ENCODE measurements around the gene NPFFR1.

- TF ChIP-seq, protein P1, sequence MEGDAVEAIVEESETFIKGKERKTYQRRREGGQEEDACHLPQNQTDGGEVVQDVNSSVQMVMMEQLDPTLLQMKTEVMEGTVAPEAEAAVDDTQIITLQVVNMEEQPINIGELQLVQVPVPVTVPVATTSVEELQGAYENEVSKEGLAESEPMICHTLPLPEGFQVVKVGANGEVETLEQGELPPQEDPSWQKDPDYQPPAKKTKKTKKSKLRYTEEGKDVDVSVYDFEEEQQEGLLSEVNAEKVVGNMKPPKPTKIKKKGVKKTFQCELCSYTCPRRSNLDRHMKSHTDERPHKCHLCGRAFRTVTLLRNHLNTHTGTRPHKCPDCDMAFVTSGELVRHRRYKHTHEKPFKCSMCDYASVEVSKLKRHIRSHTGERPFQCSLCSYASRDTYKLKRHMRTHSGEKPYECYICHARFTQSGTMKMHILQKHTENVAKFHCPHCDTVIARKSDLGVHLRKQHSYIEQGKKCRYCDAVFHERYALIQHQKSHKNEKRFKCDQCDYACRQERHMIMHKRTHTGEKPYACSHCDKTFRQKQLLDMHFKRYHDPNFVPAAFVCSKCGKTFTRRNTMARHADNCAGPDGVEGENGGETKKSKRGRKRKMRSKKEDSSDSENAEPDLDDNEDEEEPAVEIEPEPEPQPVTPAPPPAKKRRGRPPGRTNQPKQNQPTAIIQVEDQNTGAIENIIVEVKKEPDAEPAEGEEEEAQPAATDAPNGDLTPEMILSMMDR (tag by site-specific recombination; IDR thresholded peaks at IDR 0.05) = no peak
- TF ChIP-seq ZBTB1 (tag by site-specific recombination; IDR thresholded peaks at IDR 0.05) (no peak), ZBTB7A (tag by site-specific recombination; IDR thresholded peaks at IDR 0.05; ENCODE audit: low read depth) (no peak), SETDB1 (IDR thresholded peaks at IDR 0.05; ENCODE audit: insufficient read length, low read length) (no peak), ZNF274 (IDR thresholded peaks at IDR 0.05; ENCODE audit: low read length) (no peak), ZNF274 (tag by site-specific recombination; IDR thresholded peaks at IDR 0.05; ENCODE audit: borderline replicate concordance) (no peak), ZNF555 (tag by site-specific recombination; conservative IDR thresholded peaks at IDR 0.05) (no peak), TSHZ1 (tag by site-specific recombination; IDR thresholded peaks at IDR 0.05; ENCODE audit: borderline replicate concordance) (no peak), YY2 (tag by site-specific recombination; IDR thresholded peaks at IDR 0.05) (no peak)
- TF ChIP-seq, protein P2, sequence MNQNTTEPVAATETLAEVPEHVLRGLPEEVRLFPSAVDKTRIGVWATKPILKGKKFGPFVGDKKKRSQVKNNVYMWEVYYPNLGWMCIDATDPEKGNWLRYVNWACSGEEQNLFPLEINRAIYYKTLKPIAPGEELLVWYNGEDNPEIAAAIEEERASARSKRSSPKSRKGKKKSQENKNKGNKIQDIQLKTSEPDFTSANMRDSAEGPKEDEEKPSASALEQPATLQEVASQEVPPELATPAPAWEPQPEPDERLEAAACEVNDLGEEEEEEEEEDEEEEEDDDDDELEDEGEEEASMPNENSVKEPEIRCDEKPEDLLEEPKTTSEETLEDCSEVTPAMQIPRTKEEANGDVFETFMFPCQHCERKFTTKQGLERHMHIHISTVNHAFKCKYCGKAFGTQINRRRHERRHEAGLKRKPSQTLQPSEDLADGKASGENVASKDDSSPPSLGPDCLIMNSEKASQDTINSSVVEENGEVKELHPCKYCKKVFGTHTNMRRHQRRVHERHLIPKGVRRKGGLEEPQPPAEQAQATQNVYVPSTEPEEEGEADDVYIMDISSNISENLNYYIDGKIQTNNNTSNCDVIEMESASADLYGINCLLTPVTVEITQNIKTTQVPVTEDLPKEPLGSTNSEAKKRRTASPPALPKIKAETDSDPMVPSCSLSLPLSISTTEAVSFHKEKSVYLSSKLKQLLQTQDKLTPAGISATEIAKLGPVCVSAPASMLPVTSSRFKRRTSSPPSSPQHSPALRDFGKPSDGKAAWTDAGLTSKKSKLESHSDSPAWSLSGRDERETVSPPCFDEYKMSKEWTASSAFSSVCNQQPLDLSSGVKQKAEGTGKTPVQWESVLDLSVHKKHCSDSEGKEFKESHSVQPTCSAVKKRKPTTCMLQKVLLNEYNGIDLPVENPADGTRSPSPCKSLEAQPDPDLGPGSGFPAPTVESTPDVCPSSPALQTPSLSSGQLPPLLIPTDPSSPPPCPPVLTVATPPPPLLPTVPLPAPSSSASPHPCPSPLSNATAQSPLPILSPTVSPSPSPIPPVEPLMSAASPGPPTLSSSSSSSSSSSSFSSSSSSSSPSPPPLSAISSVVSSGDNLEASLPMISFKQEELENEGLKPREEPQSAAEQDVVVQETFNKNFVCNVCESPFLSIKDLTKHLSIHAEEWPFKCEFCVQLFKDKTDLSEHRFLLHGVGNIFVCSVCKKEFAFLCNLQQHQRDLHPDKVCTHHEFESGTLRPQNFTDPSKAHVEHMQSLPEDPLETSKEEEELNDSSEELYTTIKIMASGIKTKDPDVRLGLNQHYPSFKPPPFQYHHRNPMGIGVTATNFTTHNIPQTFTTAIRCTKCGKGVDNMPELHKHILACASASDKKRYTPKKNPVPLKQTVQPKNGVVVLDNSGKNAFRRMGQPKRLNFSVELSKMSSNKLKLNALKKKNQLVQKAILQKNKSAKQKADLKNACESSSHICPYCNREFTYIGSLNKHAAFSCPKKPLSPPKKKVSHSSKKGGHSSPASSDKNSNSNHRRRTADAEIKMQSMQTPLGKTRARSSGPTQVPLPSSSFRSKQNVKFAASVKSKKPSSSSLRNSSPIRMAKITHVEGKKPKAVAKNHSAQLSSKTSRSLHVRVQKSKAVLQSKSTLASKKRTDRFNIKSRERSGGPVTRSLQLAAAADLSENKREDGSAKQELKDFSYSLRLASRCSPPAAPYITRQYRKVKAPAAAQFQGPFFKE (tag by site-specific recombination; IDR thresholded peaks at IDR 0.05; ENCODE audit: borderline replicate concordance) = no peak
- TF ChIP-seq, protein P3, sequence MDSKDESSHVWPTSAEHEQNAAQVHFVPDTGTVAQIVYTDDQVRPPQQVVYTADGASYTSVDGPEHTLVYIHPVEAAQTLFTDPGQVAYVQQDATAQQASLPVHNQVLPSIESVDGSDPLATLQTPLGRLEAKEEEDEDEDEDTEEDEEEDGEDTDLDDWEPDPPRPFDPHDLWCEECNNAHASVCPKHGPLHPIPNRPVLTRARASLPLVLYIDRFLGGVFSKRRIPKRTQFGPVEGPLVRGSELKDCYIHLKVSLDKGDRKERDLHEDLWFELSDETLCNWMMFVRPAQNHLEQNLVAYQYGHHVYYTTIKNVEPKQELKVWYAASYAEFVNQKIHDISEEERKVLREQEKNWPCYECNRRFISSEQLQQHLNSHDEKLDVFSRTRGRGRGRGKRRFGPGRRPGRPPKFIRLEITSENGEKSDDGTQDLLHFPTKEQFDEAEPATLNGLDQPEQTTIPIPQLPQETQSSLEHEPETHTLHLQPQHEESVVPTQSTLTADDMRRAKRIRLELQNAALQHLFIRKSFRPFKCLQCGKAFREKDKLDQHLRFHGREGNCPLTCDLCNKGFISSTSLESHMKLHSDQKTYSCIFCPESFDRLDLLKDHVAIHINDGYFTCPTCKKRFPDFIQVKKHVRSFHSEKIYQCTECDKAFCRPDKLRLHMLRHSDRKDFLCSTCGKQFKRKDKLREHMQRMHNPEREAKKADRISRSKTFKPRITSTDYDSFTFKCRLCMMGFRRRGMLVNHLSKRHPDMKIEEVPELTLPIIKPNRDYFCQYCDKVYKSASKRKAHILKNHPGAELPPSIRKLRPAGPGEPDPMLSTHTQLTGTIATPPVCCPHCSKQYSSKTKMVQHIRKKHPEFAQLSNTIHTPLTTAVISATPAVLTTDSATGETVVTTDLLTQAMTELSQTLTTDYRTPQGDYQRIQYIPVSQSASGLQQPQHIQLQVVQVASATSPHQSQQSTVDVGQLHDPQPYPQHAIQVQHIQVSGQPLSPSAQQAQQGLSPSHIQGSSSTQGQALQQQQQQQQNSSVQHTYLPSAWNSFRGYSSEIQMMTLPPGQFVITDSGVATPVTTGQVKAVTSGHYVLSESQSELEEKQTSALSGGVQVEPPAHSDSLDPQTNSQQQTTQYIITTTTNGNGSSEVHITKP (tag by site-specific recombination; IDR thresholded peaks at IDR 0.05) = no peak
- TF ChIP-seq, protein P4, sequence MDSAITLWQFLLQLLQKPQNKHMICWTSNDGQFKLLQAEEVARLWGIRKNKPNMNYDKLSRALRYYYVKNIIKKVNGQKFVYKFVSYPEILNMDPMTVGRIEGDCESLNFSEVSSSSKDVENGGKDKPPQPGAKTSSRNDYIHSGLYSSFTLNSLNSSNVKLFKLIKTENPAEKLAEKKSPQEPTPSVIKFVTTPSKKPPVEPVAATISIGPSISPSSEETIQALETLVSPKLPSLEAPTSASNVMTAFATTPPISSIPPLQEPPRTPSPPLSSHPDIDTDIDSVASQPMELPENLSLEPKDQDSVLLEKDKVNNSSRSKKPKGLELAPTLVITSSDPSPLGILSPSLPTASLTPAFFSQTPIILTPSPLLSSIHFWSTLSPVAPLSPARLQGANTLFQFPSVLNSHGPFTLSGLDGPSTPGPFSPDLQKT (IDR thresholded peaks at IDR 0.05; ENCODE audit: borderline replicate concordance, low read depth, low read length) = no peak
- TF ChIP-seq, protein P5, sequence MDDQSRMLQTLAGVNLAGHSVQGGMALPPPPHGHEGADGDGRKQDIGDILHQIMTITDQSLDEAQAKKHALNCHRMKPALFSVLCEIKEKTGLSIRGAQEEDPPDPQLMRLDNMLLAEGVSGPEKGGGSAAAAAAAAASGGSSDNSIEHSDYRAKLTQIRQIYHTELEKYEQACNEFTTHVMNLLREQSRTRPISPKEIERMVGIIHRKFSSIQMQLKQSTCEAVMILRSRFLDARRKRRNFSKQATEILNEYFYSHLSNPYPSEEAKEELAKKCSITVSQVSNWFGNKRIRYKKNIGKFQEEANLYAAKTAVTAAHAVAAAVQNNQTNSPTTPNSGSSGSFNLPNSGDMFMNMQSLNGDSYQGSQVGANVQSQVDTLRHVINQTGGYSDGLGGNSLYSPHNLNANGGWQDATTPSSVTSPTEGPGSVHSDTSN (CRISPR knock-in tag; IDR thresholded peaks at IDR 0.05) = no peak
- TF ChIP-seq, protein P6, sequence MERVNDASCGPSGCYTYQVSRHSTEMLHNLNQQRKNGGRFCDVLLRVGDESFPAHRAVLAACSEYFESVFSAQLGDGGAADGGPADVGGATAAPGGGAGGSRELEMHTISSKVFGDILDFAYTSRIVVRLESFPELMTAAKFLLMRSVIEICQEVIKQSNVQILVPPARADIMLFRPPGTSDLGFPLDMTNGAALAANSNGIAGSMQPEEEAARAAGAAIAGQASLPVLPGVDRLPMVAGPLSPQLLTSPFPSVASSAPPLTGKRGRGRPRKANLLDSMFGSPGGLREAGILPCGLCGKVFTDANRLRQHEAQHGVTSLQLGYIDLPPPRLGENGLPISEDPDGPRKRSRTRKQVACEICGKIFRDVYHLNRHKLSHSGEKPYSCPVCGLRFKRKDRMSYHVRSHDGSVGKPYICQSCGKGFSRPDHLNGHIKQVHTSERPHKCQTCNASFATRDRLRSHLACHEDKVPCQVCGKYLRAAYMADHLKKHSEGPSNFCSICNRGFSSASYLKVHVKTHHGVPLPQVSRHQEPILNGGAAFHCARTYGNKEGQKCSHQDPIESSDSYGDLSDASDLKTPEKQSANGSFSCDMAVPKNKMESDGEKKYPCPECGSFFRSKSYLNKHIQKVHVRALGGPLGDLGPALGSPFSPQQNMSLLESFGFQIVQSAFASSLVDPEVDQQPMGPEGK (tag by site-specific recombination; IDR thresholded peaks at IDR 0.05) = no peak
- TF ChIP-seq, protein P7, sequence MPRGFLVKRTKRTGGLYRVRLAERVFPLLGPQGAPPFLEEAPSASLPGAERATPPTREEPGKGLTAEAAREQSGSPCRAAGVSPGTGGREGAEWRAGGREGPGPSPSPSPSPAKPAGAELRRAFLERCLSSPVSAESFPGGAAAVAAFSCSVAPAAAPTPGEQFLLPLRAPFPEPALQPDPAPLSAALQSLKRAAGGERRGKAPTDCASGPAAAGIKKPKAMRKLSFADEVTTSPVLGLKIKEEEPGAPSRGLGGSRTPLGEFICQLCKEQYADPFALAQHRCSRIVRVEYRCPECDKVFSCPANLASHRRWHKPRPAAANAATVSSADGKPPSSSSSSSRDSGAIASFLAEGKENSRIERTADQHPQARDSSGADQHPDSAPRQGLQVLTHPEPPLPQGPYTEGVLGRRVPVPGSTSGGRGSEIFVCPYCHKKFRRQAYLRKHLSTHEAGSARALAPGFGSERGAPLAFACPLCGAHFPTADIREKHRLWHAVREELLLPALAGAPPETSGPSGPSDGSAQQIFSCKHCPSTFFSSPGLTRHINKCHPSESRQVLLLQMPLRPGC (tag by site-specific recombination; IDR thresholded peaks at IDR 0.05) = no peak
Measured at GRCh38 chr10:70306886-70307520, 23.2 kb upstream of the NPFFR1 start.

Data from HEK293 (cell line).